Psoas muscle (tissue), 8 donors: ENCODE results near the gene CFAP97D2. TPM values are rescaled to one million over a fixed set of nuclear protein-coding genes. Genes with fewer than 3 reads are reported as not detected.
A peak's percentile ranks its signal among the peaks of the same experiment; 100 is the strongest.

ENCODE experiments used
- ATAC-seq, 4 donors: fragments of 200-7000 bp; cut with Tn5 transposase; one replicate each; pipeline ENCODE4 v1.9.1; 2020; ENCODE audit warnings: moderate library complexity in 3 of 4, mild to moderate bottlenecking in 2 of 4
- DNase-seq, 2 donors: peaks; one replicate each; pipeline ENCODE4 v3.0.0-alpha.2; 2020
- H3K27ac ChIP-seq: fragments of 200-600 bp; one replicate; pipeline ENCODE4 v1.8.0; 2022
- H3K27me3 ChIP-seq, 3 donors: fragments of 200-600 bp in 1 of 3; one replicate each; pipeline versions ENCODE4 v1.6.1 to v1.8.0; 2013 to 2022; ENCODE audit warnings: low read length in 2 of 3, mild to moderate bottlenecking in 2 of 3, moderate library complexity in 1 of 3; ENCODE audit not compliant: insufficient read depth in 3 of 3
- H3K36me3 ChIP-seq, 2 donors: fragments of 200-600 bp in 1 of 2; one replicate each; pipeline versions ENCODE4 v1.6.1 to v1.8.0; 2013 to 2022; ENCODE audit warnings: low read depth in 1 of 2, mild to moderate bottlenecking in 1 of 2, moderate library complexity in 1 of 2; ENCODE audit not compliant: insufficient read depth in 1 of 2
- H3K4me1 ChIP-seq: fragments of 200-600 bp; one replicate; pipeline ENCODE4 v1.8.0; 2022
- H3K4me3 ChIP-seq: fragments of 200-600 bp; one replicate; pipeline ENCODE4 v1.8.0; 2022; ENCODE audit warnings: mild to moderate bottlenecking
- H3K9me3 ChIP-seq: fragments of 200-600 bp; one replicate; pipeline ENCODE4 v1.8.0; 2022
- WGBS, 3 donors: extraction: QIAGEN DNeasy Blood & Tissue Kit; methylation state at CpG; one replicate each; pipeline versions ENCODE4 v1.1.6 to v1.1.7; 2013; 5-methylcytosine and 5-hydroxymethylcytosine counted together
- intact Hi-C, 2 donors: fragments of 100-400 bp; cut with DNase I; formaldehyde crosslinking; loops; one replicate each; pipeline versions ENCODE4 v1.11.0 to v1.14.2; 2022
- polyA plus RNA-seq, 3 donors: library from polyadenylated mRNA; stranded (reverse); fragments of 200-250 nt; gene quantifications; one replicate each; pipeline ENCODE4 v1.2.3, GENCODE V29; 2013
- total RNA-seq, 4 donors: library from RNA; stranded (reverse); fragmentation: NEBNext Ultra II Directional in 2 of 4; extraction: Animal tissue kit (Norgen Biotek cat#: 25700) in 2 of 4; gene quantifications; one replicate each; pipeline versions ENCODE4 v1.2.1 to v1.2.4, GENCODE V29; 2021 to 2023
- TF ChIP-seq, protein P1 (sequence below): fragments of 200-600 bp; IDR thresholded peaks from one replicate; pipeline ENCODE4 v1.8.0; 2022; ENCODE audit warnings: antibody characterized with exemption
- donor health status: healthy with polysubstance abuse.
- donor health status: DM: no; HTN: no; CAD: no; lungs with moderate emphysema.
- donor health status: Bipolar disorder and iron deficiency.
- donor health status: healthy.
- donor health status: DM: yes; HTN: yes; CAD: no.
- donor health status: DM: no; HTN: no; CAD: no.
- donor health status: DM: no; HTN: no; CAD: no.
- donor health status: DM: yes; HTN: yes; CAD: no.

Gene CFAP97D2
- total and polyA plus RNA-seq, 7 donors: 0.09 TPM; not detected in 6

DNA sequence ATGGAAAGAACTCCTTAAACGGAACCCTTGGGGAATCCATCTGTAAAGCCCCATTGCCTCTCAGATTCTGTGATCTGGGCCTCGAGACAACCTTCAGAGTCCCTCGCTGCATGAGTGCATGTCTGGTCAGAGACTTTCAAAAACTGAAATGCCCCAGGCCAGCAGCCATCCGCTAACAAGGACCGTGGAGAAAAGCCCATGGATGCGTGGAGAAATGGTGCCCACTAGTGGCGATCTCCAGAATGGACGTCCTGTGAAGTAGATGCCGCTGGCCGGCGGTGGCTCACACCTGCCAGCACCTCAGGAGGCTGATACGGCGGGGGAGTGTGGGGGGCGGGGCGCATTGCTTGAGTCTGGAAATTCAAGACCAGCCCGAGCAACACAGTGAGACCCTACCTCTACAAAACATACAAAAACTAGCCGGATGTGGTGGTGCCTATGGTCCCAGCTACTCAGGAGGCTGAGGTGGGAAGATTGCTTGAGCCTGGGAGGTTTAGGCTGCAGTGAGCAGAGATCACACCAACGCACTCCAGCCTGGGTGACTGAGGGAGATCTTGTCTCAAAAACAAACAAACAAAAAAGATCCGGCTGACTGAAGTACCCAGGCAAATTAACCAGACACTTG, 47.8 kb downstream of the CFAP97D2 start:
- peaks cover 3% of the 10 kb centered on the region for H3K4me1 ChIP-seq
- H3K36me3 ChIP-seq: no peaks in the 10 kb centered on the region
- peaks cover 0 to 20% (median 2%) of the 10 kb centered on the region in 3 donors for H3K27me3 ChIP-seq
- intact Hi-C loops: loop anchor here (1.0 to 5.0 kb wide), 6 partner anchors 190 to 410 kb away; no protein-coding TSS in a partner anchor
- peak; percentile 94 to 97 (median 96) for ATAC-seq
- TF ChIP-seq, protein P1, sequence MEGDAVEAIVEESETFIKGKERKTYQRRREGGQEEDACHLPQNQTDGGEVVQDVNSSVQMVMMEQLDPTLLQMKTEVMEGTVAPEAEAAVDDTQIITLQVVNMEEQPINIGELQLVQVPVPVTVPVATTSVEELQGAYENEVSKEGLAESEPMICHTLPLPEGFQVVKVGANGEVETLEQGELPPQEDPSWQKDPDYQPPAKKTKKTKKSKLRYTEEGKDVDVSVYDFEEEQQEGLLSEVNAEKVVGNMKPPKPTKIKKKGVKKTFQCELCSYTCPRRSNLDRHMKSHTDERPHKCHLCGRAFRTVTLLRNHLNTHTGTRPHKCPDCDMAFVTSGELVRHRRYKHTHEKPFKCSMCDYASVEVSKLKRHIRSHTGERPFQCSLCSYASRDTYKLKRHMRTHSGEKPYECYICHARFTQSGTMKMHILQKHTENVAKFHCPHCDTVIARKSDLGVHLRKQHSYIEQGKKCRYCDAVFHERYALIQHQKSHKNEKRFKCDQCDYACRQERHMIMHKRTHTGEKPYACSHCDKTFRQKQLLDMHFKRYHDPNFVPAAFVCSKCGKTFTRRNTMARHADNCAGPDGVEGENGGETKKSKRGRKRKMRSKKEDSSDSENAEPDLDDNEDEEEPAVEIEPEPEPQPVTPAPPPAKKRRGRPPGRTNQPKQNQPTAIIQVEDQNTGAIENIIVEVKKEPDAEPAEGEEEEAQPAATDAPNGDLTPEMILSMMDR: peak; percentile 90
- no peaks in the 10 kb centered on the region for H3K9me3 ChIP-seq
- no peak overlapping the region for H3K27ac ChIP-seq
- H3K4me3 ChIP-seq: no peak overlapping the region
- DNase-seq: peak; percentile 80 to 90
- WGBS, 3 donors: 4 to 7% (median 5%) methylated on average over 19 of the region's 19 CpGs

DNA sequence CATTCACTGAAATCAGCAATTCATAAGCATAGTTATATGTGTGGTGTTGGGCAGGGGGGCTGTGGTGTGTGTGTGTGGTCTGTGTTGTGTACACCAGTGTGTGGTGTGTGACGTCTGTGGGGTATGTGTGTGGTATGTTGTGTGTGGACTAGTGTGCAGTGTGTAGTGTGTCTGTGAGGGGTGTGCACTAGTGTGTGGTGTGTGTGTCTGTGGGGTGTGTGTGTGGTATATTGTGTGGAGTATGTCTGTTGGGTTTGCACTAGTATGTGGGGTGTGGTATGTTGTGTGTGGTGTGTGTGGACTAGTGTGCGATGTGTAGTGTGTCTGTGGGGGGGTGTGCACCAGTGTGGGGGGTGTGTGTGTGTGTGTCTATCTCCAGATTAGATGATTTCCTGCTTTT, 48.5 kb downstream of the CFAP97D2 start:
- Histone ChIP-seq H3K27ac (no peak overlapping the region), H3K27me3 (peaks cover 0 to 20% (median 2%) of the 10 kb centered on the region in 3 donors), H3K4me1 (peaks cover 2% of the 10 kb centered on the region), H3K4me3 (no peak overlapping the region), H3K9me3 (no peaks in the 10 kb centered on the region), H3K36me3 (no peaks in the 10 kb centered on the region)
- ATAC-seq (peak in 1 of 4 donors; percentile 19), DNase-seq (no peak)
- TF ChIP-seq, protein P1: no peak
- 88 to 89% (median 88%) methylated on average over 2 of the region's 2 CpGs for WGBS, 3 donors
- intact Hi-C loops: loop anchor here (2.0 to 5.0 kb wide), 5 partner anchors 190 to 411 kb away; no protein-coding TSS in a partner anchor

DNA sequence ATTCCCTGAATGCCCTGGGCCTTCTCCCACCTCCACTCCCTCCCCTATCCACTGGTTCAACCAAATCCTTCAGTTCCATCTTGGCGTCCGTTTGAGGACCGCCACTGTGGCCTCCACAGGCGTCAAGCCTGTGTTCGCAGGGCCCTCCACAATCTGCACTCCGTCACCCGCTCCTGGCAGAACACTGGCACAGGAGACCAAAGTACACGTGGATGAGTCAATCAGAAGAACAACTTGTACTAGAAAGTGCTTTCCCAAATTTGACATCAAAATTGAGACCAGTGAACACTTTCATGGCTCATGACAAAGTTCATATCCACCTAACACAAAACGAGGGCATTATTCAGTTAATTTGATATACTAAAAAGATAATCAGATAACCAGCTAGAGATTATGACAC, 49.1 kb downstream of the CFAP97D2 start:
- Histone ChIP-seq H3K36me3 (no peaks in the 10 kb centered on the region), H3K9me3 (no peaks in the 10 kb centered on the region), H3K27ac (no peak overlapping the region), H3K27me3 (peaks cover 0 to 20% (median 2%) of the 10 kb centered on the region in 3 donors), H3K4me3 (no peak overlapping the region), H3K4me1 (no peaks in the 10 kb centered on the region)
- TF ChIP-seq, protein P1: no peak
- ATAC-seq: no peak
- 68 to 77% (median 73%) methylated on average over 9 of the region's 9 CpGs for WGBS, 3 donors
- no peak for DNase-seq
- intact Hi-C loops: loop anchor here (5.0 kb wide), 3 partner anchors 191 to 411 kb away; no protein-coding TSS in a partner anchor

DNA sequence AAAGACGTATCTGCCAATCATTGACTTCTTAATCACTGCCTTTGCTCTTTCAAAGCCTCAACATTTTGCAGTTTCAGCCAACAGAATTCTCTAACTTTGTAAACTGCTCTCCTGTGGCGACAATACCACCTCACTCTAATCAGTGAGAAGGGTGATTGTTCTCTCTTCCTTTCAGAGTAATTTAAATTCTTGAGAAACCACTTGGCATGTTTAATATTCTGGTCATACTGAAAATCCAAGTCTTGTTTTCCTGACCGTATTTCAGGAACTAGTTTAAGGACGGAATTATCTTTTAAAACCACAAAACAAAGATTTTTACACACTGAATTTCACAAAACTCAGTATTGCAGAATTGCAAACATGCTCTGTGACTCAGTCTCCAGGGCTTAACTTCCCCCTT, 50.4 kb downstream of the CFAP97D2 start:
- TF ChIP-seq, protein P1: no peak
- Histone ChIP-seq H3K36me3 (no peaks in the 10 kb centered on the region), H3K27ac (no peak overlapping the region), H3K4me1 (no peaks in the 10 kb centered on the region), H3K27me3 (peaks cover 0 to 20% (median 2%) of the 10 kb centered on the region in 3 donors), H3K9me3 (no peaks in the 10 kb centered on the region), H3K4me3 (no peak overlapping the region)
- intact Hi-C loops: loop anchor here (5.0 kb wide), 3 partner anchors 192 to 412 kb away; no protein-coding TSS in a partner anchor
- no peak for DNase-seq
- no peak for ATAC-seq
- 63 to 72% (median 63%) methylated on average over 4 of the region's 4 CpGs for WGBS, 3 donors
